HepG2 (cell line): ENCODE measurements around the gene CXCR1. TPM values are rescaled to one million over a fixed set of nuclear protein-coding genes. Genes with fewer than 3 reads are reported as not detected.

ENCODE experiments used
- ATAC-seq: fragments of 200-7000 bp; cut with Tn5 transposase; 3 replicates; pipeline ENCODE4 v1.9.1; 2020; ENCODE audit warnings: mild to moderate bottlenecking, moderate library complexity
- BruUV-seq: library from RNA; stranded (reverse); fragments of 400-500 nt; replicated peaks from 2 replicates; lab custom pipeline; 2021; lab: Mats Ljungman, UMichigan
- CTCF ChIA-PET: fragments of 300-600 bp; formaldehyde crosslinking; extraction: SDS; loops from one replicate; lab custom pipeline; 2021; ENCODE audit warnings: low total read pairs, inconsistent platforms, low intra/inter-chr PET ratio; lab: Yijun Ruan, JAX
- POLR2A ChIA-PET: fragments of 350-600 bp; sonication (Branson Sonifier 250); formaldehyde crosslinking; loops from one replicate; lab custom pipeline; 2020; ENCODE audit warnings: antibody characterized with exemption, inconsistent platforms; lab: Yijun Ruan, JAX
- DNase-seq: peaks from one replicate; pipeline ENCODE4 v3.0.0-alpha.2; 2015; ENCODE audit warnings: low spot score
- FAIRE-seq: peaks from 3 replicates; lab custom pipeline; 2011; peaks lifted over from hg19 to GRCh38; lab: Jason Lieb, UNC
- H2AFZ ChIP-seq: one replicate; pipeline ENCODE4 v1.6.1; 2011; ENCODE audit warnings: low read length, inconsistent platforms
- H3K27ac ChIP-seq: fragments of 300-600 bp; 3 replicates; pipeline ENCODE4 v1.8.0; 2011; ENCODE audit warnings: mixed run types, mild to moderate bottlenecking, mixed read lengths, low read length, inconsistent platforms; ENCODE audit not compliant: insufficient read depth; ENCODE audit errors: extremely low read length
- H3K27me3 ChIP-seq, 2 experiments: fragments of 200-600 bp in 1 of 2; 2 replicates in 1 of 2; 3 replicates in 1 of 2; pipeline versions ENCODE4 v1.6.0 to v1.8.0; 2011; ENCODE audit warnings: low read length in 2 of 2, mild to moderate bottlenecking in 2 of 2, moderate library complexity in 2 of 2, inconsistent platforms in 1 of 2; ENCODE audit not compliant: insufficient read depth in 2 of 2, control insufficient read depth in 1 of 2
- H3K36me3 ChIP-seq, 2 experiments: fragments of 200-600 bp in 1 of 2; replicated peaks in 1 of 2; 2 replicates in 1 of 2; 3 replicates in 1 of 2; pipeline versions ENCODE4 v1.5.1 to v1.8.0; 2011; ENCODE audit warnings: low read length in 2 of 2, inconsistent platforms in 1 of 2; ENCODE audit not compliant: insufficient read depth in 2 of 2, control insufficient read depth in 1 of 2
- H3K4me1 ChIP-seq: 2 replicates; pipeline ENCODE4 v1.5.1; 2012; ENCODE audit warnings: low read length, inconsistent platforms; ENCODE audit not compliant: insufficient read depth
- H3K4me2 ChIP-seq: 2 replicates; pipeline ENCODE4 v1.6.0; 2011; ENCODE audit warnings: low read depth, low read length, inconsistent platforms
- H3K4me3 ChIP-seq, 3 experiments: fragments of 200-600 bp in 1 of 3; sonication (generic), shearing (Covaris generic) in 1 of 3; replicated peaks in 1 of 3; 2 replicates each; pipeline ENCODE4 v1.5.1; 2011 to 2016; ENCODE audit warnings: low read length in 3 of 3, inconsistent platforms in 2 of 3, low read depth in 2 of 3, mild to moderate bottlenecking in 2 of 3, control low read depth in 1 of 3, mixed read lengths in 1 of 3; ENCODE audit not compliant: insufficient read depth in 1 of 3
- H3K79me2 ChIP-seq: one replicate; pipeline ENCODE4 v1.6.1; 2011; ENCODE audit warnings: low read length, inconsistent platforms; ENCODE audit not compliant: insufficient read depth
- H3K9ac ChIP-seq: 2 replicates; pipeline ENCODE4 v1.6.0; 2011; ENCODE audit warnings: mild to moderate bottlenecking, low read depth, low read length, inconsistent platforms; ENCODE audit not compliant: insufficient read depth
- H3K9me3 ChIP-seq: 2 replicates; pipeline ENCODE4 v1.5.1; 2012; ENCODE audit warnings: mild to moderate bottlenecking, low read length
- H4K20me1 ChIP-seq: 2 replicates; pipeline ENCODE4 v1.6.0; 2011; ENCODE audit warnings: inconsistent platforms, mild to moderate bottlenecking, low read length, moderate library complexity; ENCODE audit not compliant: insufficient read depth
- AKNA ChIP-seq: sonication (generic); formaldehyde crosslinking; IDR thresholded peaks from 2 replicates; pipeline ENCODE4 v1.4.0; 2020; ENCODE audit warnings: missing genetic modification reagents, borderline replicate concordance
- ARID5B ChIP-seq: IDR thresholded peaks from 2 replicates; pipeline ENCODE4 v1.4.0; 2020; ENCODE audit warnings: mild to moderate bottlenecking, missing genetic modification reagents
- DMAP1 ChIP-seq: IDR thresholded peaks from 2 replicates; pipeline ENCODE4 v1.6.1; 2016
- ELF1 ChIP-seq: sonication (generic); formaldehyde crosslinking; IDR thresholded peaks from 2 replicates; pipeline ENCODE4 v1.4.0; 2020; ENCODE audit warnings: missing genetic modification reagents
- EP300 ChIP-seq, 3 experiments: sonication (generic) in 1 of 3; formaldehyde crosslinking in 1 of 3; IDR thresholded peaks; 2 replicates each; pipeline versions ENCODE4 v1.5.1 to v1.6.1; 2011 to 2020; ENCODE audit warnings: low read depth in 2 of 3, low read length in 2 of 3, borderline replicate concordance in 1 of 3, improper control_type of control experiment in 1 of 3, mild to moderate bottlenecking in 1 of 3, missing genetic modification reagents in 1 of 3, moderate library complexity in 1 of 3
- PHF21A ChIP-seq: sonication (generic); formaldehyde crosslinking; IDR thresholded peaks from 2 replicates; pipeline ENCODE4 v1.5.0; 2020; ENCODE audit warnings: mild to moderate bottlenecking, missing genetic modification reagents
- RAD51 ChIP-seq: fragments of 450-650 bp; IDR thresholded peaks from 2 replicates; pipeline ENCODE4 v1.6.1; 2016; ENCODE audit warnings: borderline replicate concordance
- RBAK ChIP-seq: sonication (generic); formaldehyde crosslinking; IDR thresholded peaks from 2 replicates; pipeline ENCODE4 v1.5.1; 2020; ENCODE audit warnings: mild to moderate bottlenecking, missing genetic modification reagents
- WIZ ChIP-seq: sonication (generic); formaldehyde crosslinking; IDR thresholded peaks from 2 replicates; pipeline ENCODE4 v1.5.1; 2020; ENCODE audit warnings: mild to moderate bottlenecking, missing genetic modification reagents
- WGBS: methylation state at CpG from one replicate; pipeline ENCODE4 v1.1.6; 2017; ENCODE audit warnings: low lambda C conversion rate; 5-methylcytosine and 5-hydroxymethylcytosine counted together
- in situ Hi-C: cut with HindIII; loops from 2 replicates; pipeline ENCODE4 v1.10.0; 2017; ENCODE audit warnings: low pct_unique_long_range_greater_than_20kb; ENCODE audit not compliant: extremely low pct_ligation_motif_present
- intact Hi-C: fragments of 100-400 bp; cut with micrococcal nuclease; formaldehyde crosslinking; loops from one replicate; pipeline ENCODE4 v1.10.0; 2022; ENCODE audit not compliant: unreplicated experiment
- polyA plus RNA-seq, 8 experiments: library from polyadenylated mRNA; depleted of rRNA in 3 of 8; stranded (reverse) in 7 of 8; unstranded in 1 of 8; fragments of >200 nt; fragmentation: Illumina TruSeq in 4 of 8; extraction: Trizol in 4 of 8; gene quantifications; 2 replicates each; pipeline versions ENCODE4 v1.2.1 to v1.2.3, GENCODE V29; 2011 to 2016; ENCODE audit warnings: low read depth in 4 of 8, missing spikeins in 1 of 8, mixed read lengths in 1 of 8; ENCODE audit not compliant: insufficient read depth in 1 of 8
- total RNA-seq, 5 experiments: library from RNA; depleted of rRNA; stranded (reverse); fragments of >200 nt; fragmentation: Illumina TruSeq; extraction: Trizol; gene quantifications; 2 replicates each; pipeline ENCODE4 v1.2.3, GENCODE V29; 2016; ENCODE audit warnings: low read depth in 1 of 5
- TF ChIP-seq, protein P1 (sequence below): sonication (generic); formaldehyde crosslinking; conservative IDR thresholded peaks from 2 replicates; pipeline ENCODE4 v1.4.0; 2020; ENCODE audit warnings: mild to moderate bottlenecking, missing genetic modification reagents, moderate library complexity

The CXCR1 gene
- total and polyA plus RNA-seq, 2 of the 13 experiments (the other 11 are each of a cell fraction or from before 2014, with no cell fraction given), result not detected

- ATAC-seq, result peak; percentile 70
- H3K9ac ChIP-seq, result no peak overlapping the region
- TF ChIP-seq ELF1 (CRISPR knock-in tag), result peak; percentile 30; the same call in 1 of the 2 replicates
- no peak for TF ChIP-seq DMAP1 (CRISPR knock-in tag)
- no peak for TF ChIP-seq RBAK (CRISPR knock-in tag)
- TF ChIP-seq RAD51, result no peak
- TF ChIP-seq, protein P1, sequence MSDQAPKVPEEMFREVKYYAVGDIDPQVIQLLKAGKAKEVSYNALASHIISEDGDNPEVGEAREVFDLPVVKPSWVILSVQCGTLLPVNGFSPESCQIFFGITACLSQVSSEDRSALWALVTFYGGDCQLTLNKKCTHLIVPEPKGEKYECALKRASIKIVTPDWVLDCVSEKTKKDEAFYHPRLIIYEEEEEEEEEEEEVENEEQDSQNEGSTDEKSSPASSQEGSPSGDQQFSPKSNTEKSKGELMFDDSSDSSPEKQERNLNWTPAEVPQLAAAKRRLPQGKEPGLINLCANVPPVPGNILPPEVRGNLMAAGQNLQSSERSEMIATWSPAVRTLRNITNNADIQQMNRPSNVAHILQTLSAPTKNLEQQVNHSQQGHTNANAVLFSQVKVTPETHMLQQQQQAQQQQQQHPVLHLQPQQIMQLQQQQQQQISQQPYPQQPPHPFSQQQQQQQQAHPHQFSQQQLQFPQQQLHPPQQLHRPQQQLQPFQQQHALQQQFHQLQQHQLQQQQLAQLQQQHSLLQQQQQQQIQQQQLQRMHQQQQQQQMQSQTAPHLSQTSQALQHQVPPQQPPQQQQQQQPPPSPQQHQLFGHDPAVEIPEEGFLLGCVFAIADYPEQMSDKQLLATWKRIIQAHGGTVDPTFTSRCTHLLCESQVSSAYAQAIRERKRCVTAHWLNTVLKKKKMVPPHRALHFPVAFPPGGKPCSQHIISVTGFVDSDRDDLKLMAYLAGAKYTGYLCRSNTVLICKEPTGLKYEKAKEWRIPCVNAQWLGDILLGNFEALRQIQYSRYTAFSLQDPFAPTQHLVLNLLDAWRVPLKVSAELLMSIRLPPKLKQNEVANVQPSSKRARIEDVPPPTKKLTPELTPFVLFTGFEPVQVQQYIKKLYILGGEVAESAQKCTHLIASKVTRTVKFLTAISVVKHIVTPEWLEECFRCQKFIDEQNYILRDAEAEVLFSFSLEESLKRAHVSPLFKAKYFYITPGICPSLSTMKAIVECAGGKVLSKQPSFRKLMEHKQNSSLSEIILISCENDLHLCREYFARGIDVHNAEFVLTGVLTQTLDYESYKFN (CRISPR knock-in tag), result 0 out of 2 replicates have a peak, but pooled peaks have one; percentile 18
- TF ChIP-seq AKNA (CRISPR knock-in tag), result no peak
- no peak for TF ChIP-seq WIZ (CRISPR knock-in tag)
- peak; percentile 51 for TF ChIP-seq ARID5B (CRISPR knock-in tag)
- TF ChIP-seq PHF21A, result 0 out of 2 replicates have a peak, but pooled peaks have one; percentile 26
- no peak for TF ChIP-seq EP300 (IDR thresholded peaks at IDR 0.05; ENCODE audit: low read depth in 2 of 2, low read length in 2 of 2)
- TF ChIP-seq EP300 (CRISPR knock-in tag; IDR thresholded peaks at IDR 0.05; ENCODE audit: borderline replicate concordance), result no peak
Observed at GRCh38 chr2:218145124-218145523, 21.6 kb downstream of the CXCR1 start.

More at GRCh38 chr2:218145124-218145523, 21.6 kb downstream of the CXCR1 start:
- DNase-seq (peak; percentile 69), FAIRE-seq (no peak)
- BruUV-seq, result no TSS peak
- WGBS, result 0% methylated on average over 3 of the region's 3 CpGs
- H3K9me3 ChIP-seq, result no peaks in the 10 kb centered on the region
- no peak overlapping the region for H3K4me3 ChIP-seq
- ChIA-PET CTCF (no interaction called here), POLR2A (no interaction called here)
- no peak overlapping the region for H2AFZ ChIP-seq
- peak overlapping the region; percentile 1; the same call in 1 of the 2 replicates for H3K4me2 ChIP-seq
- no peaks in the 10 kb centered on the region for H3K79me2 ChIP-seq
- no peak overlapping the region for H3K27ac ChIP-seq
- H4K20me1 ChIP-seq, result no peaks in the 10 kb centered on the region
- H3K4me1 ChIP-seq, result peaks cover 10% of the 10 kb centered on the region
- in situ Hi-C loops, result no loop called here
- intact Hi-C loops, result no loop called here
- no peaks in the 10 kb centered on the region for H3K36me3 ChIP-seq
- peaks cover 0 to 12% of the 10 kb centered on the region in 2 experiments; a peak in 3 of 5 replicates for H3K27me3 ChIP-seq
